ENCODE results near the gene ANKRD34A. TPM values are rescaled to one million over a fixed set of nuclear protein-coding genes. Genes with fewer than 3 reads are reported as not detected.

The ANKRD34A gene
- total RNA-seq, 1 experiment from 2014 or later: 2.8 TPM

DNA sequence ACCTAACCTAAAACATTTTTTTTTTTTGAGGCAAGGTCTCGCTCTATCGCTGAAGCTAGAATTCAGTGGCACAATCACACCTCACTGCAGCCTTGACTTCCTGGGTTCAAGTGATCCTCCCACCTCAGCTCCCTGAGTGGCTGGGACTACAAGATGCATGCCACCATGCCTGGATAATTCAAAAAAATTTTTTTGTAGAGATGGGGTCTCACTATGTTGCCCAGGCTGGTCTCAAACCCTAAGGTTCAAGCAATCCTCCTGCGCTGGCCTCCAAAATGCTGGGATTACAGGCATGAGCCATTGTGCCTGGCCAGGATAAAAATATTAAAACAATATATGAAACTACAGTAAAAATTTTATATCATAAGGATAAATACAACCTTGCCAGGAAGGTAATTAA lies 11.5 kb downstream of the ANKRD34A start:
- Histone ChIP-seq H3K4me3 (ENCODE audit: low read length) (no peak overlapping the region), H3K27ac (ENCODE audit: low read length) (no peak overlapping the region), H3K9me2 (replicated peaks; ENCODE audit: low read length) (no peaks in the 10 kb centered on the region), H3F3A (ENCODE audit: low read length, unreplicated experiment) (no peaks in the 10 kb centered on the region), H3K36me3 (ENCODE audit: low read depth, low read length) (no peaks in the 10 kb centered on the region), H4K20me1 (ENCODE audit: low read length) (no peaks in the 10 kb centered on the region), H3K79me2 (ENCODE audit: low read length) (peaks cover 24% of the 10 kb centered on the region), H3K9ac (ENCODE audit: low read length) (no peak overlapping the region), H2AFZ (ENCODE audit: low read length) (no peak overlapping the region), H3K4me1 (ENCODE audit: insufficient read depth, low read length) (peaks cover 19% of the 10 kb centered on the region), H3K9me3 (ENCODE audit: low read length) (no peaks in the 10 kb centered on the region), H3K4me2 (ENCODE audit: low read length) (no peak overlapping the region), H3K27me3 (ENCODE audit: low read length) (no peaks in the 10 kb centered on the region)
- DNase-seq: no peak
- no TSS peak for BruUV-seq (replicated peaks)
- CTCF ChIA-PET: no interaction called here
- no peak for ATAC-seq
- POLR2A ChIA-PET (ENCODE audit: unreplicated experiment): no interaction called here
- intact Hi-C loops (cut with micrococcal nuclease): no loop called here
- no peak for TF ChIP-seq EZH2phosphoT487 (IDR thresholded peaks at IDR 0.05; ENCODE audit: borderline replicate concordance, low read length)
- TF ChIP-seq EZH2 (IDR thresholded peaks at IDR 0.05; ENCODE audit: low read length, unreplicated experiment): no peak
- TF ChIP-seq, protein P1, sequence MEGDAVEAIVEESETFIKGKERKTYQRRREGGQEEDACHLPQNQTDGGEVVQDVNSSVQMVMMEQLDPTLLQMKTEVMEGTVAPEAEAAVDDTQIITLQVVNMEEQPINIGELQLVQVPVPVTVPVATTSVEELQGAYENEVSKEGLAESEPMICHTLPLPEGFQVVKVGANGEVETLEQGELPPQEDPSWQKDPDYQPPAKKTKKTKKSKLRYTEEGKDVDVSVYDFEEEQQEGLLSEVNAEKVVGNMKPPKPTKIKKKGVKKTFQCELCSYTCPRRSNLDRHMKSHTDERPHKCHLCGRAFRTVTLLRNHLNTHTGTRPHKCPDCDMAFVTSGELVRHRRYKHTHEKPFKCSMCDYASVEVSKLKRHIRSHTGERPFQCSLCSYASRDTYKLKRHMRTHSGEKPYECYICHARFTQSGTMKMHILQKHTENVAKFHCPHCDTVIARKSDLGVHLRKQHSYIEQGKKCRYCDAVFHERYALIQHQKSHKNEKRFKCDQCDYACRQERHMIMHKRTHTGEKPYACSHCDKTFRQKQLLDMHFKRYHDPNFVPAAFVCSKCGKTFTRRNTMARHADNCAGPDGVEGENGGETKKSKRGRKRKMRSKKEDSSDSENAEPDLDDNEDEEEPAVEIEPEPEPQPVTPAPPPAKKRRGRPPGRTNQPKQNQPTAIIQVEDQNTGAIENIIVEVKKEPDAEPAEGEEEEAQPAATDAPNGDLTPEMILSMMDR (conservative IDR thresholded peaks at IDR 0.05; ENCODE audit: low read depth, low read length): no peak

DNA sequence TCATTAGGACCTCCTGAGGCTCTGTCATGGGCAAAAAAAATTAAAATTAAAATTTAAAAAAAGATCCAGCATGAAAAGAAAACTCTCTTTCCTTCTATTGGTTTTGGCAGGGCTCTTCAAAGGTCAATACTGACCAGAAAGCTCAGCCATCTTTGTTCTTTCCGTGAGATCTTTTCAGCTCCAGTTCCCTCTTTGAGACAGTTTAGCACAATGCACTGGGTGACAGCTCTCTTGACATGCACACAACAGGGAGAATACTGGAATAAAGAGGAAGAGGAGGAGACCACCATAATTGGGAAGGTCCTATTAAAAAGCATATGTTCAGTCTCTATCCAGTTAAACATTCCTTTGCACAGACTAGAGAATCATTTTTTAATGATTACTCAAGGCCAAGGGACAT lies 12.8 kb downstream of the ANKRD34A start:
- DNase-seq (no peak), ATAC-seq (no peak)
- POLR2A ChIA-PET (ENCODE audit: unreplicated experiment): no interaction called here
- BruUV-seq (replicated peaks): no TSS peak
- intact Hi-C loops (cut with micrococcal nuclease): no loop called here
- Histone ChIP-seq H3K27me3 (ENCODE audit: low read length) (no peaks in the 10 kb centered on the region), H3K4me1 (ENCODE audit: insufficient read depth, low read length) (peaks cover 12% of the 10 kb centered on the region), H3K9me3 (ENCODE audit: low read length) (no peaks in the 10 kb centered on the region), H3K4me3 (ENCODE audit: low read length) (no peak overlapping the region), H3K9ac (ENCODE audit: low read length) (no peak overlapping the region), H3K36me3 (ENCODE audit: low read depth, low read length) (no peaks in the 10 kb centered on the region), H3F3A (ENCODE audit: low read length, unreplicated experiment) (no peaks in the 10 kb centered on the region), H4K20me1 (ENCODE audit: low read length) (no peaks in the 10 kb centered on the region), H2AFZ (ENCODE audit: low read length) (no peak overlapping the region), H3K79me2 (ENCODE audit: low read length) (peaks cover 18% of the 10 kb centered on the region), H3K9me2 (replicated peaks; ENCODE audit: low read length) (no peaks in the 10 kb centered on the region), H3K27ac (ENCODE audit: low read length) (no peak overlapping the region), H3K4me2 (ENCODE audit: low read length) (no peak overlapping the region)
- TF ChIP-seq, protein P1 (conservative IDR thresholded peaks at IDR 0.05; ENCODE audit: low read depth, low read length): no peak
- TF ChIP-seq EZH2 (IDR thresholded peaks at IDR 0.05; ENCODE audit: low read length, unreplicated experiment): no peak
- TF ChIP-seq EZH2phosphoT487 (IDR thresholded peaks at IDR 0.05; ENCODE audit: borderline replicate concordance, low read length): no peak
- CTCF ChIA-PET: no interaction called here

DNA sequence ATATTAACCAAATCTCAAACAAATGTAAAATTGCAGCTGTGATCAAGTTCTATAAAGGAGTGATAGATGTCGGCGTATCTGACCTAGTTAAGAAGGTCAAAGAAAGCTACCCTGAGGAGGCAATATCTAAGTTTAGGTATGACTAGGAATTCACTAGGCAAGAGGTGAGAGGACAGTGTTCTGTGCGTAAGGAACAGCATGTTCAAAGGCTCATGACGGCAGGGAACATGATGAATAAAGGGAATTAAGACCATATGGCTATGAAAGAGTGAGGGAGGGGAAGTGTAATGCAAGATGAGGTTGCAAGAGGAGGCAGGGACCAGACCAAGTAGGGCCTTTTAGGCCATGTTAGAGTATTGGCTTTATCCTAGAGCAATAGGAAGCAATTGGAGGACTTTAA lies 15.2 kb downstream of the ANKRD34A start:
- ATAC-seq: no peak
- Histone ChIP-seq H3K79me2 (ENCODE audit: low read length) (0 out of 2 replicates have a peak, but pooled peaks cover 4% of the 10 kb centered on the region), H3K4me3 (ENCODE audit: low read length) (no peak overlapping the region), H3K27me3 (ENCODE audit: low read length) (no peaks in the 10 kb centered on the region), H3K4me1 (ENCODE audit: insufficient read depth, low read length) (no peaks in the 10 kb centered on the region), H2AFZ (ENCODE audit: low read length) (no peak overlapping the region), H3K9ac (ENCODE audit: low read length) (no peak overlapping the region), H4K20me1 (ENCODE audit: low read length) (no peaks in the 10 kb centered on the region), H3K4me2 (ENCODE audit: low read length) (no peak overlapping the region), H3K27ac (ENCODE audit: low read length) (no peak overlapping the region), H3K9me3 (ENCODE audit: low read length) (no peaks in the 10 kb centered on the region), H3K9me2 (replicated peaks; ENCODE audit: low read length) (no peaks in the 10 kb centered on the region), H3F3A (ENCODE audit: low read length, unreplicated experiment) (no peaks in the 10 kb centered on the region), H3K36me3 (ENCODE audit: low read depth, low read length) (no peaks in the 10 kb centered on the region)
- ChIA-PET CTCF (no interaction called here), POLR2A (ENCODE audit: unreplicated experiment) (no interaction called here)
- TF ChIP-seq EZH2 (IDR thresholded peaks at IDR 0.05; ENCODE audit: low read length, unreplicated experiment) (no peak), EZH2phosphoT487 (IDR thresholded peaks at IDR 0.05; ENCODE audit: borderline replicate concordance, low read length) (no peak)
- TF ChIP-seq, protein P1 (conservative IDR thresholded peaks at IDR 0.05; ENCODE audit: low read depth, low read length): no peak
- no TSS peak for BruUV-seq (replicated peaks)
- DNase-seq: no peak
- intact Hi-C loops (cut with micrococcal nuclease): no loop called here
